Adipocyte (in vitro differentiated cells): ENCODE data around the gene PPIB.

Experiments used
- DNase-seq: peaks from one replicate; pipeline ENCODE4 v3.0.0-alpha.2; 2015; ENCODE audit warnings: low read depth
- H3K27me3 ChIP-seq: replicated peaks from 2 replicates; pipeline ENCODE4 v1.7.0; 2013; ENCODE audit warnings: mild to moderate bottlenecking, low read length, moderate library complexity; ENCODE audit not compliant: control insufficient read depth, insufficient read depth
- H3K36me3 ChIP-seq: 2 replicates; pipeline ENCODE4 v1.7.0; 2013; ENCODE audit warnings: low read length, mild to moderate bottlenecking, moderate library complexity; ENCODE audit not compliant: control insufficient read depth, insufficient read depth, severe bottlenecking
- H3K4me1 ChIP-seq: 2 replicates; pipeline ENCODE4 v1.7.0; 2013; ENCODE audit warnings: mild to moderate bottlenecking, low read length, moderate library complexity; ENCODE audit not compliant: control insufficient read depth, insufficient read depth
- H3K4me3 ChIP-seq: 2 replicates; pipeline ENCODE4 v1.7.0; 2013; ENCODE audit warnings: mild to moderate bottlenecking, low read length, moderate library complexity
- H3K9ac ChIP-seq: 2 replicates; pipeline ENCODE4 v1.7.0; 2013; ENCODE audit warnings: mild to moderate bottlenecking, low read length, moderate library complexity
- H3K9me3 ChIP-seq: 2 replicates; pipeline ENCODE4 v1.7.0; 2013; ENCODE audit warnings: mild to moderate bottlenecking, low read length, moderate library complexity; ENCODE audit not compliant: control insufficient read depth

Gene PPIB

GRCh38 chr15:64146520-64146884 is 16.3 kb downstream of the PPIB start:
- Histone ChIP-seq H3K4me3 (no peak overlapping the region), H3K4me1 (peaks cover 2% of the 10 kb centered on the region), H3K9me3 (no peaks in the 10 kb centered on the region), H3K27me3 (no peaks in the 10 kb centered on the region), H3K9ac (no peak overlapping the region), H3K36me3 (peaks cover 39% of the 10 kb centered on the region)
- peak; percentile 31 for DNase-seq

GRCh38 chr15:64146041-64146440 is 16.8 kb downstream of the PPIB start:
- no peaks in the 10 kb centered on the region for H3K9me3 ChIP-seq
- H3K4me1 ChIP-seq = no peaks in the 10 kb centered on the region
- H3K36me3 ChIP-seq = peaks cover 43% of the 10 kb centered on the region
- no peak for DNase-seq
- H3K4me3 ChIP-seq = no peak overlapping the region
- H3K27me3 ChIP-seq = no peaks in the 10 kb centered on the region
- no peak overlapping the region for H3K9ac ChIP-seq

DNA sequence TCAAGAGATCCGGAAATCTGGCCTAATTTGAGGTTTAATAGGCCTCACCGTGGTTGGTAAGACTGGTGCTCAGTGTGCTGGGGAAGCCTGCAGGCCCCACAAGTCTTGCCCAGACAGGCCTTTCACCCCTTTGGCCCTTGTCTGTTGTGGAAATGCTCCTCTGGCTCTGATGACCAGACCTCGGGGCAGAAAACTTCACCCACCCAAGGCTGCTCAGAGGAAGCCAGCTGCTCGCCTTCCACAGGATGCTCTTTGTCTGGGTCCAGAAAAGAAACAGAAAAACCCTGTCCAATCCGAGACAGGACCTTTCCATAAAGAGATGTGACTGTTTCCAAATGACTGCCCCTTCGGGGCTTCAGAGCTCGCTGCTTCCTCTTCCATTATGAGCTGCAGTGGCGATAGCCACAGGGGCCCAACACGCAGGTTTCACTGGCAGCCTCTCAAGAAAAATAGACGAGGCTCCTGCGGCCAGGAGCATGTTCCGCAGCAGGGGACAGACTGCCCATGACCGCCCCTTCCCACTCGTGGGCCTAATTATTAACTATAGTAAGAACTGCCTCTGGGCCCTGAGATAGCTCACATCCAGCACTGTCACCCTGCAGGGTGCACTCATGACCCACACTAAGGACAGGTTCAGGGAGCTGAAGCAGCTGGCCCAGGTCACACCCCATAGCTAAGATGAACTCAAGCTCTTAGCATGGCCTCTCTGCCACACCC is 18.1 kb downstream of the PPIB start:
- Histone ChIP-seq H3K4me1 (no peaks in the 10 kb centered on the region), H3K9me3 (no peaks in the 10 kb centered on the region), H3K4me3 (no peak overlapping the region), H3K27me3 (no peaks in the 10 kb centered on the region), H3K9ac (no peak overlapping the region), H3K36me3 (peaks cover 47% of the 10 kb centered on the region)
- DNase-seq = no peak

GRCh38 chr15:64144192-64144564 is 18.6 kb downstream of the PPIB start:
- Histone ChIP-seq H3K4me3 (no peak overlapping the region), H3K27me3 (no peaks in the 10 kb centered on the region), H3K4me1 (no peaks in the 10 kb centered on the region), H3K36me3 (peaks cover 47% of the 10 kb centered on the region), H3K9ac (no peak overlapping the region), H3K9me3 (no peaks in the 10 kb centered on the region)
- no peak for DNase-seq

DNA sequence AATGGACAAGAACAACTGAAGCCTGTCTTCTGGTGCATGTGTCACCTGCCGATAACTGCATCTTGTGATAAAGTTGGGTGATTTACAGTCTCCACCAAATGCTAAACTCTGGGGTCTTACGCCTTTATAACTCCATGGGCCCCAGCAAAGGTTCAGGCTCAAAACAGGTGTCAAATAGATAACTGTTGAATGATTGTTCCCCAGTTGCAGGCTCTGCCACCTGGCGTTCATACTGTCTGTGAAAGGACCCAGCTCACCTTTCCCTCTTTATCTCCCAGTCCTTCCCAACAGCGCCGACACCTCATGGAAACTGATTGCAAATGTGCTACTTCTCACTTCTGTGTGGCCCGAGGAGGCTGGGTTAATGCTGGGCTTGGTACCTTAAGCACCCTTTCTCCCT is 19.5 kb downstream of the PPIB start:
- DNase-seq = no peak
- Histone ChIP-seq H3K27me3 (no peaks in the 10 kb centered on the region), H3K36me3 (peaks cover 54% of the 10 kb centered on the region)

DNA sequence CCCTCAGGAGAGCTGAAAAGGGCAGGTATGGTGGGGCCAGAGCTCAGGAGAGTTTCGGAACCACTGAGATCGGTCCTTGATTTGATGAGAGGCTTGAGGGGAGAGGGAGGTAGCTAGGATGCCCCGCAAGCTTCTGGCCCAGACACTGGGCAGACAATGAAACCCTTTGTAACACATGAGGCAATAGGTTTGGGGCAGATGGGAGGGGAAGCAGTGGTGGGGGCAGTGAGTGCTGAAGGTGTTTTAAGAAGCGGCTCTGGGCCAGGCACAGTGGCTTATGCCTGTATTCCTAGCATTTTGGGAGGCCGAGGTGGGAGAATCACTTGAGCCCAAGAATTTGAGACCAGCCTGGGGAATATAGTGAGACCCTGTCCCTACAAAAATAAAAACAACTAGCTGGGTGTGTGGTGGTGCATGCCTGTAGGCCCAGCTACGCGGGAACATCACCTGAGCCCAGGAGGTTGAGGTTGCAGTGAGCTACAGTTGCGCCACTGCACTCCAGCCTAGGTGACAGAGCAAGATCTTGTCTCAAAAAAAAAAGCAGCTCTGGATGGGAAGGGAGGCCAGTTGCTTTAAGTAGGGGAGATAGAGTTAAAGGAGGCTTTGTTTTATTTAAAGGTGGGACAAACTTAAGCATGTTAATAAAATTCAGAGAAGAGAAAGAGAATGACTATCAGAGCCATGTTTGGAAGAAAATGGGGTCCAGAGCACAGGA is 20.9 kb downstream of the PPIB start:
- Histone ChIP-seq H3K9me3 (no peaks in the 10 kb centered on the region), H3K4me1 (no peaks in the 10 kb centered on the region), H3K36me3 (peaks cover 68% of the 10 kb centered on the region), H3K9ac (no peak overlapping the region), H3K4me3 (no peak overlapping the region), H3K27me3 (no peaks in the 10 kb centered on the region)
- no peak for DNase-seq

More for the DNA sequence above, 19.5 kb downstream of the PPIB start:
- H3K4me1 ChIP-seq = no peaks in the 10 kb centered on the region
- H3K4me3 ChIP-seq = no peak overlapping the region
- no peaks in the 10 kb centered on the region for H3K9me3 ChIP-seq
- no peak overlapping the region for H3K9ac ChIP-seq

GRCh38 chr15:64138331-64138941 is 24.4 kb downstream of the PPIB start:
- H3K9ac ChIP-seq = no peak overlapping the region
- no peaks in the 10 kb centered on the region for H3K9me3 ChIP-seq
- peaks cover 76% of the 10 kb centered on the region for H3K36me3 ChIP-seq
- DNase-seq = no peak
- H3K4me1 ChIP-seq = peaks cover 11% of the 10 kb centered on the region
- no peaks in the 10 kb centered on the region for H3K27me3 ChIP-seq
- no peak overlapping the region for H3K4me3 ChIP-seq

GRCh38 chr15:64137226-64137833 is 25.5 kb downstream of the PPIB start:
- Histone ChIP-seq H3K4me3 (no peak overlapping the region), H3K4me1 (peaks cover 11% of the 10 kb centered on the region), H3K9ac (no peak overlapping the region), H3K36me3 (peaks cover 73% of the 10 kb centered on the region), H3K9me3 (no peaks in the 10 kb centered on the region), H3K27me3 (no peaks in the 10 kb centered on the region)
- no peak for DNase-seq

GRCh38 chr15:64136347-64136746 is 26.5 kb downstream of the PPIB start:
- no peaks in the 10 kb centered on the region for H3K27me3 ChIP-seq
- H3K36me3 ChIP-seq = peaks cover 74% of the 10 kb centered on the region
- no peaks in the 10 kb centered on the region for H3K9me3 ChIP-seq
- H3K9ac ChIP-seq = no peak overlapping the region
- no peak for DNase-seq
- H3K4me1 ChIP-seq = peaks cover 11% of the 10 kb centered on the region
- H3K4me3 ChIP-seq = no peak overlapping the region

GRCh38 chr15:64134345-64134829 is 28.4 kb downstream of the PPIB start:
- no peak for DNase-seq

More at GRCh38 chr15:64134345-64134829, 28.4 kb downstream of the PPIB start:
- H3K4me1 ChIP-seq = peaks cover 11% of the 10 kb centered on the region
- no peaks in the 10 kb centered on the region for H3K9me3 ChIP-seq
- H3K4me3 ChIP-seq = no peak overlapping the region
- H3K27me3 ChIP-seq = no peaks in the 10 kb centered on the region
- no peak overlapping the region for H3K9ac ChIP-seq
- H3K36me3 ChIP-seq = peaks cover 87% of the 10 kb centered on the region
